Measurements from ENCODE around the gene ATP9A. TPM values are rescaled to one million over a fixed set of nuclear protein-coding genes. Genes with fewer than 3 reads are reported as not detected.
A peak's percentile ranks its signal among the peaks of the same experiment; 100 is the strongest.

ATP9A gene
- polyA plus RNA-seq, 3 donors: 0.04 TPM; not detected in 2

GRCh38 chr20:51600950-51601349, 167.2 kb downstream of the ATP9A start:
- no peak overlapping the region for H3K4me3 ChIP-seq (replicated peaks in 1 of 3; ENCODE audit: low read depth in 2 of 3, low read length in 3 of 3)
- Mint-ChIP-seq H3K4me3 (no peak overlapping the region), H3K27ac (peak overlapping the region in 1 of 7 donors; percentile 30), H3K9me3 (peaks cover 0 to 1% (median 0%) of the 10 kb centered on the region in 7 donors), H3K27me3 (ENCODE audit: low read depth in 3 of 3) (peaks cover 0 to 12% (median 7%) of the 10 kb centered on the region in 3 donors), H3K4me1 (peaks cover under 1% of the 10 kb centered on the region), H3K36me3 (no peaks in the 10 kb centered on the region)
- no peaks in the 10 kb centered on the region for H3K36me3 ChIP-seq (replicated peaks in 1 of 2; ENCODE audit: control insufficient read depth in 1 of 2, insufficient read depth in 2 of 2, low read length in 2 of 2)
- no peaks in the 10 kb centered on the region for H3K27me3 ChIP-seq (ENCODE audit: control insufficient read depth in 2 of 2, insufficient read depth in 2 of 2, low read length in 2 of 2)
- no peak overlapping the region for H3K27ac ChIP-seq (ENCODE audit: low read depth in 1 of 2, low read length in 2 of 2)
- no peaks in the 10 kb centered on the region for H3K79me2 ChIP-seq (ENCODE audit: insufficient read depth, low read length)
- H3K4me1 ChIP-seq (ENCODE audit: control insufficient read depth in 1 of 2, insufficient read depth in 2 of 2, low read length in 2 of 2): no peaks in the 10 kb centered on the region
- 98% methylated on average over 14 of the region's 14 CpGs for WGBS (ENCODE audit: insufficient coverage)
- H3K9me3 ChIP-seq (replicated peaks in 1 of 2; ENCODE audit: control insufficient read depth in 1 of 2, insufficient read depth in 1 of 2, low read length in 2 of 2): no peaks in the 10 kb centered on the region
- TF ChIP-seq CTCF (IDR thresholded peaks at IDR 0.05): no peak
- DNase-seq: no peak
- intact Hi-C loops (cut with micrococcal nuclease): no loop called here
- H3K4me2 ChIP-seq (replicated peaks; ENCODE audit: extremely low read depth, low read length, poor library complexity, severe bottlenecking): no peak overlapping the region
- H3K9ac ChIP-seq (ENCODE audit: insufficient read depth, low read length, poor library complexity, severe bottlenecking): no peak overlapping the region
- H2AFZ ChIP-seq (ENCODE audit: insufficient read depth, low read depth, low read length, poor library complexity, severe bottlenecking): no peak overlapping the region
- H4K20me1 ChIP-seq (ENCODE audit: insufficient read depth, low read length): no peaks in the 10 kb centered on the region

- H2AFZ ChIP-seq (ENCODE audit: insufficient read depth, low read depth, low read length, poor library complexity, severe bottlenecking): no peak overlapping the region
- H3K27me3 ChIP-seq (ENCODE audit: control insufficient read depth in 2 of 2, insufficient read depth in 2 of 2, low read length in 2 of 2): no peaks in the 10 kb centered on the region
- WGBS (ENCODE audit: insufficient coverage): 100% methylated on average over 6 of the region's 7 CpGs
- H4K20me1 ChIP-seq (ENCODE audit: insufficient read depth, low read length): no peaks in the 10 kb centered on the region
- no peaks in the 10 kb centered on the region for H3K79me2 ChIP-seq (ENCODE audit: insufficient read depth, low read length)
- H3K27ac Mint-ChIP-seq: no peak overlapping the region
- H3K36me3 Mint-ChIP-seq: no peaks in the 10 kb centered on the region
- H3K4me1 Mint-ChIP-seq: peaks cover 9% of the 10 kb centered on the region
- H3K36me3 ChIP-seq (replicated peaks in 1 of 2; ENCODE audit: control insufficient read depth in 1 of 2, insufficient read depth in 2 of 2, low read length in 2 of 2): no peaks in the 10 kb centered on the region
- peaks cover 0 to 1% (median 0%) of the 10 kb centered on the region in 7 donors for H3K9me3 Mint-ChIP-seq
- no peak for TF ChIP-seq CTCF (IDR thresholded peaks at IDR 0.05)
- no peak overlapping the region for H3K27ac ChIP-seq (ENCODE audit: low read depth in 1 of 2, low read length in 2 of 2)
- DNase-seq: no peak
- H3K4me3 Mint-ChIP-seq: no peak overlapping the region
- H3K4me1 ChIP-seq (ENCODE audit: control insufficient read depth in 1 of 2, insufficient read depth in 2 of 2, low read length in 2 of 2): peaks cover 4 to 6% of the 10 kb centered on the region in 2 donors
- no peak overlapping the region for H3K9ac ChIP-seq (ENCODE audit: insufficient read depth, low read length, poor library complexity, severe bottlenecking)
- intact Hi-C loops (cut with micrococcal nuclease): no loop called here
- no peak overlapping the region for H3K4me2 ChIP-seq (replicated peaks; ENCODE audit: extremely low read depth, low read length, poor library complexity, severe bottlenecking)
- H3K27me3 Mint-ChIP-seq (ENCODE audit: low read depth in 3 of 3): peaks cover 0 to 12% (median 4%) of the 10 kb centered on the region in 3 donors
- H3K4me3 ChIP-seq (replicated peaks in 1 of 3; ENCODE audit: low read depth in 2 of 3, low read length in 3 of 3): no peak overlapping the region
- H3K9me3 ChIP-seq (replicated peaks in 1 of 2; ENCODE audit: control insufficient read depth in 1 of 2, insufficient read depth in 1 of 2, low read length in 2 of 2): no peaks in the 10 kb centered on the region
Measured at GRCh38 chr20:51600016-51600420, 168.2 kb downstream of the ATP9A start.
